NCI-H2227 (cell line): ENCODE data around the gene UQCRHL.
A peak's percentile ranks its signal among the peaks of the same experiment; 100 is the strongest.
"Not testable (repeated sequence)": the region's sequence is repeated elsewhere in the genome, so short reads cannot be mapped to it uniquely, and the experiment has no call there.

Source experiments
- DNase-seq: peaks from one replicate; lab custom pipeline; 2025; ENCODE audit not compliant: unreplicated experiment; lab: John Stamatoyannopoulos, UW

UQCRHL gene

DNA sequence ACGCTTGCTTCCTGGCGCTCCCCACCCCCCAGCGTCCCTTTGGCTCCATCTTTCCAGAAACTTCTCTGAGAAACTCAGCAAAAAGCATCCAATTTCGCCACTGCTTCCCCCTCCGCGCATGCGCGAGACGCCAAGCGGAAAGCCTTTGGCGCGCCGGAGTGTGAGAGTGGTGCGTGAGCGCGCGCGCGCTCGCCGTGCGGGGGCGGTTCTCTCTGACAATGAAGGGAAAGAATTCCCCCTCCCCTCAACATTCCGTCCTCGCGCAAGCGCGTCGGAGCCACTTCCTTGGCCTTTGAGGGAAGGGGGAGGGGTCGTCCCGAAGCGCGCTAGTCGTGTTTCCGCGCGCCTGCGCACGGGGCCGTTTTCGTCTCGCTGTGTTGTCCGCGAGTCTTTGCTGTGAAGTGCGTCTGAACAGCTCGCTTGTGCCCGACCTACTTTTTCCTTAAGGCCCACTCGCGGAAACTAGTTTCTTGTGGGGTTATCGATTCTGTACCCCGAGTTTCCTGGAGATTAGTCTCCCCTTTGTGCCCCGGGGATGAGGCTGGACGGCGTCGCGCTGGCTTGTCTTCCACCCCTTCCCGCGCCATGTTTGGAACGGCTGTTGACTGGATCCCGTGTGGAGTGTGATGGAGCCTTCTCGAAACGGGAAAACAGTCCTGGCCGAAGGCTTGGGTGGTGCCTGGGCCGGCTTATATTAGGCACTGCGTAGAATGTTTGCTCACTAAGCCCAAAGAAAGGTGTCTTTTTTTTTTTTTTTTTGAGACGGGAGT lies 28.5 kb upstream of the UQCRHL start:
- DNase-seq = peak; percentile 100

DNA sequence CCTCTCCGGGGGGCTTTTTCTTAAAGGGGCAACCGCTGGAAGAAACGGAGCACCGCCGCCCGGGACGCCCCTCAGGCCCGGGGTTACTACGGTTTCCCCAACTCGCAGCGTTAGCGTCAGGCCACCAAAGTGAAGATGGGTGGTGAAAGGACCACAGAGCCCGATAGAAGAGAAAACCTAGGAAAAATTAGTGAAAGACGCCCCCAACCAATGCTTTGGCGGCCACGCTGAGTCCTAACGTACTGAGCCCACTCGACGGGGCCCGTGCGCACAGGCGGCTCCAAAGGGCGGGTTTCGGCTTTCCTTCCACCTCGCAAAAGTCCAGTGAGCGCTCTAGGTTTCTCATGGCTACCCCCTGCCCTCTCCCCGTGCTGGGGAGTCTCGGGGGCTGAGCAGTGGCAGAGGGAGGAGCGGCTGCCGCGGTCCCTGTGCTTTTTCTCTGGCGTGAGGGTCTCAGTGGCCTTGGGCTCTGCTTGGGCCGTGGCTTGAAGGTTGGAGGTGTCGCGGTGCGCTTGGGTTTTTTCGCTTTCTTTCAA lies 27.8 kb upstream of the UQCRHL start:
- DNase-seq = peak; percentile 78

DNA sequence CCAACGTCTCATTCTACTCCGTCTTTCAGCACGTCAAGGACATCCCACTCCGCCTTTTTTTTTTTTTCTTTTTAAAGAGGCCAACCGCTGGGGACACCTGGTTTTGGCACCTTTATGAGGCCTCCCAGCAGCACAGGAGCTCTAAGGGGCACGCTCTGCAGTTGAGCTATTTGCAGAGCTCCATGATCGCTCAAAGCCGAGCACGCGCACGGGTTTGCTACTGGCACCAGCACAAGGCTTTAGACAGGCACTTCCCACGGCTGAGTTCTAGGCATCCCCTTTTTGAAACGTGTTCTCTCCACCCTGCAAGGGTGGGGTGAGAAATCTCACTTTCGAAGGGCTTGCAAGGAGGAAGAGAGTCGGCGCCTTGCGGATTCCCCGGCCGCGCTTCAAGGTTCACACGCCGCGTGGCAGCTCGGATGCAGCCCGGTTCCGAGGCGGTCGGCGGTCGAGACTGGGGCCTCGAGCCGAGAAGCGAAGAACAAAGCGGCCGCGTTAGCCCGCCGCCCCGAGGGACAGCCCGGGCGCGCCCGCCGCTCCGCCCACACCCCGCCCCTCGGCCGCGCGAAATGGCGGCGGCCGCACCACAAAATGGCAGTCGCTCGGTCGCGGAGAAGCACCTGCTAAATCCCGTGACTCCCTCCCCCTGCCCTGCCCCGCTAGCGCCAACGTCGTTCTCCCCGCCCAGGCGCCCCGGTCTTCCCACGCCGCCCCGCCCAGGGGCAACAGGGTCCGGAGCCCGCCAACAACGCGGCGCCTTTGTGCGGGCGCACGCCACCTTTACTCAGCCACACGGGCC lies 27.2 kb upstream of the UQCRHL start:
- DNase-seq = peak; percentile 94

DNA sequence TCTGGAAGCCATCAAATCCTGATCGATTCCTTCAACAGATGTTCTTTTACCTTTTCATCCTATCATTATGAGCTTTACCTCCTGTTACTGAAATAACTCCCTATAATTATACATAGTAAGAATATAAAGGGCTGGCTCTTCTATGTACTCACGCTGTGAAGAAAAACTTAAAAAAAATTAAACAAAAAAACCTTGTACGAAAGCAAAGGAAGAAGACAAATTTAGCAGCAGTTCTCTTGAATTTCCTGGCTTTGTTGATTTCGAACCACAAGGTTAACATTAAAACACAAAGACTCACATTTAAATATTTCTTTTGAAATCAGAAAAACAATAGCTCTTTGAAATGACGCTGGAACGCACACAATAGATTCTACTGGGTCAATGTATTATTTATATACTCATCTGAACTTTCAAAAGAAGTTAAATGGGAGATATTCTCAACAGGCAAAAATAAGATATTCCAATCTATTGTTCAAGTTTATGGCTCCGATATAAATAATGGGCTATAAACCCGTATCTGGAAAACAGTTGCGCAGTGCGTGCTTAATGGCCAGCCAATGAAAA lies 26.5 kb upstream of the UQCRHL start:
- DNase-seq = peak; percentile 72

DNA sequence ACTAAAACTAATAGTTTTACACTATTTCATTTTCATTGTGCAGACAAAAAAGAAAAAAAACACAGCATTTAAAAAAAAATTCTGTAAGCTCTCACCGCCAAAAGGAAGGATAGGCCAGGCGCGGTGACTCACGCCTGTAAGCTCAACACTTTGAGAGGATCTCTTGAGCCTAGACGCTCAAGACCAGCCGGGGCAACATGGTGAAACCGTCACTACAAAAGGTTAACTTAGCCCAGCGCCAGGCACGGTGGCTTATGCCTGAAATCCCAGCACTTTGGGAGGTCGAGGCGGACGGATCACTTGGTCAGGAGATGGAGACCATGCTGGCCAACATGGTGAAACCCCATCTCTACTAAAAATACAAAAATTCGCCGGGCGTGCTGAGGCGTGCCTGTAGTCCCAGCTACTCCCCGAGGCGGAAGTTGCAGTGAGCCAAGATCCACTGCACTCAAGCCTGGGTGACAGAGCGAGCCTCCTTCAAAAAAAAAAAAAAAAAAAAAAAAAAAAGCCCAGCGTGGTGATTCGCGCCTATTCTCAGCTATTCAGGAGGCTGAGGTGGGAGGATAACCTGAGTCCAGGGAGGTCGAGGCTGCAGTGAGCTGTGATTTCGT lies 25.7 kb upstream of the UQCRHL start:
- peak; percentile 81 for DNase-seq

DNA sequence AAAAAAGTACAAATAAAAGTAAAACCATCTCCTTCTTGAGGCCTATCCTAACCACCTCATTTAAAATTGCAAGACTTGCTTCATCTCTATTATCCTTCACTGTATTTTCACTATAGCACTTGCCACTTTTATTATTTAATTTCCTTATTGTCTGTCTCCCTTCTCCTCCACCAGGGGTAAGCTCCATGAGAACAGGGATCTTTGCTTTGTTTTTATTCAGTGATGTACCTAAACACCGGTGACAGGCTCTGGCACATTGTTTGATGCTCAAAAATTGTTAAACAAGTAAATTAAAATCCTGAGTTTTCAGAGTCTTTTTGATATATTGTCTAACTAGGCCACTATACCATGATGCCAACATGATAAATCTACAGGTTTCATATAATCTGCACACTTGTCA lies 22.8 kb upstream of the UQCRHL start:
- DNase-seq = no peak

DNA sequence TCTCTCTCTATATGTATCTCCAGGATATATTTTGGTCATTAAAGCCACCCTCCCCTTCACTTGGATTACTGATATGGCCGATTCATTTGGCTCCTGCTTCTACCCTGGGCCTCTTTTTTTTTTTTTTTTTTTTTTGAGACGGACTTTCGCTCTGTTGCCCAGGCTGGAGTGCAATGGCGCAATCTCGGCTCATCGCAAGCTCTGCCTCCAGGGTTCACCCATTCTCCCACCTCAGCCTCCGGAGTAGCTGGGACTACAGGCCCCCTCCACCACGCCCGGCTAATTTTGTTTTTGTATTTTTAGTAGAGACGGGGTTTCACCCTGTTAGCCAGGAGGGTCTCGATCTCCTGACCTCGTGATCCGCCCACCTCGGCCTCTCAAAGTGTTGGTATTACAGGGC lies 21.5 kb upstream of the UQCRHL start:
- not testable (repeated sequence) for DNase-seq

DNA sequence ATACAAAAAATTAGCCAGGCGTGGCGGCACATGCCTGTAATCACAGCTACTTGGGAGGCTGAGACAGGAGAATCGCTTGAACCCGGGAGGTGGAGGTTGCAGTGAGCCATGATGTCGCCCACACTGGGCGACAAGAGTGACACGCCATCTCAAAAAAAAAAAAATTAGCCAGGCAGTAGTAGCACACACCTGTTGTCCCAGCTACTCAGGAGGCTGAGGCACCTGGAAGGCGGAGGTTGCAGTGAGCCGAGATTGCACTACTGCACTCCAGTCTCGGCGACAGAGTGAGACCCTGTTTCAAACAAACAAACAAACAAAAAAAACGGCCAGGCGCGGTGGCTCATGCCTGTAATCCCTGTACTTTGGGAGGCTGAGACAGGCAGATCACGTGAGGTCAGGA lies 20.1 kb upstream of the UQCRHL start:
- DNase-seq = not testable (repeated sequence)

DNA sequence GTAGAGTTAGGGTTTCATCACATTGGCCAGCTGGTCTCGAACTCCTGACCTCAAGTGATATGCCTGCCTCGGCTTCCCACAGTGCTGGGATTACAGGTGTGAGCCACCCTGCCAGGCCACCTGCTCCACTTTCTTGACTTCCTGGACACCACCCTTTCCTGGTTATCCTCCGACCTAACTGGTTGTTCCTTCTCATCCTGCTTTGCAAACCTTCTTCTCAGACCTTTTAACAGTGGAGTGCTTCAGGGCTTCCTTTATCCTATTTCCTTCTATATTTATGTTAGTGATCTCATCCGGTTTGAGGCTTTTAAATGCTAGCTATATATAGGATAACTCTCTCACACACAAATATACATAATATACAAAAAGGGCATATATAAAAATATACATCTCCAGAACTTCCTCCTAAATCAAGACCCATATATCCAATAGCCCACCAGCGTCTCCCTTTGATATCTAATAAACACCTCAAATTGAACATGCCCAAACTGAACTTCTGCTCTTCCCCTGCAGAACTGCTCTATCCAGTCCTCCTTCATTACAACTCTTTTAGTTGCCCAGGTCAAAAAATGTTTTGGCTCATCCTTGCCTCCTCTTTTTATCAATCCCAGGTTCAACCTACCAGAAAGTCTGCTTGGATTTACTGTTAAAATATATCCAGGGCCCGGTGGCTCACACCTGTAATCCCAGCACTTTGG lies 19.5 kb upstream of the UQCRHL start:
- no peak for DNase-seq

DNA sequence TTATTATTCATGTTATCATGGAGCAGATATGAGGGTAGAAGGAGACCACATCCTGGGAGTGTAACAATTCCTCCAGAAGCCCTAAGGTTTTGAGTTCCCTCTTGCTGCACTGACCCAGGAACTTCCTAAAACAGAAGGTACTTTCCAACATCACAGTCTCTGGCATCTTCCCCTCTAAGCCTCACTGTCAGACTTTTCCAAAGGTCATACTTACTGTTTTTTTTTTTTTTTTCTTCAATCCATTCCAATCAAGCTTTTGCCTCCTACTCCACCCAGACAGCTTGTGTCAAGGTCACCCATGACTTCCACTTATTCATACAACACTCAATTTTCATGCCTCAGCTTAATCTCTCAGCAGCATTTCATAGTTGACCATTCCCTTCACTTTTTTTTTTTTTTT lies 18.4 kb upstream of the UQCRHL start:
- DNase-seq = no peak

DNA sequence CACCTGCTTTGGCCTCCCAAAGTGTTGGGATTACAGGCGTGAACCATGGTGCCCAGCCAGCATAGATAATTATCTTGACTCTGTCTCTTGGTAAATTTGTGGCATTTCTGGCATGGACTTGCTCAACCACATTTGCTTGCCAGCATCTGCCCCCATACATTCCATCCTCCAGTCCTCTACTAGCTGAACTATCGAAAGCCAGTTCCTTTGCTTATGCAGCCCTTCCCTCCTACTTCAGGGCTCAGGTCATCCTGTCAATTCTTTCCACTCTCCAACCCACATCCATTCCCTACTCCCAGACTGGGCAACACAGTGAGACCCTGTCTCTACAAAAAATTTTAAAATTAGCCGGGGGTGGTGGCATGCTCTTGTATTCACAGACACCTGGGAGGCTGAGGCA lies 13.0 kb upstream of the UQCRHL start:
- DNase-seq = no peak

DNA sequence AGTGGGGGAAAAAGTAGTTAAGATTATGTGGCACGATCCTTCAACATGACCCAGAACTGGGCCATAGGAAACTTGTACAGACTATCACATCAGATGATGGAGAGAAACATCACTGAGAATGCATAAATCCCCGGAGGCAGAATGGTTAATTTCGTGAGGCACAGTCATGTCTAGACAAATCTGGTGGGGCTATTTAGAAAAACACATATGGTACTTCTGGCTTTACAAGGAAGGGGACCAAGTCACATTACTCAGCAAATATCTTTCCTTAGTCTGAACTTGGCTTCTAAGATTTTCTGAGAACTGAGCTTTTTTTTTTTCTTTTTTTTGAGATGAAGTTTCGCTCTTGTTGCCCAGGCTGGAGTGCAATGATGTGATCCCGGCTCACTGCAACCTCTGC lies 9.2 kb upstream of the UQCRHL start:
- no peak for DNase-seq

DNA sequence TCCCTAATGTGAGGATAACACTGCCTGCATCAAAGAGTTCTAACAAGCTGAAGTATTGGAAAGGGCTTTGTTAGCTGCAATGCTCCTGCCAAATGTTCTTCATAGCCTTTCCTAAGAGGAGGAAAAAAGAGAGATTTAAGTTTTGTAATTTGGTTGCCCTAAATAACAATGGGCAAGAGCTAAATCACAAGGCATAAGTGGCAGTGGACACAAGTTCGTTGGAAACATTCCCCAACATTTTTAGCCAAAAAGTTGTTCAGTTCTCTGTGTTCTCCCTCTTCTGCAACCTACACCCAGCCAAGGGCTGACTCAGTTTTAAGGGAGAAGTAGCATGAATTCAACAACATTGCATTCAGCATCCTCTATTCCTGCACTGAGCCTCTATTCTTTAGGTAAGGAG lies 2.6 kb upstream of the UQCRHL start:
- no peak for DNase-seq

DNA sequence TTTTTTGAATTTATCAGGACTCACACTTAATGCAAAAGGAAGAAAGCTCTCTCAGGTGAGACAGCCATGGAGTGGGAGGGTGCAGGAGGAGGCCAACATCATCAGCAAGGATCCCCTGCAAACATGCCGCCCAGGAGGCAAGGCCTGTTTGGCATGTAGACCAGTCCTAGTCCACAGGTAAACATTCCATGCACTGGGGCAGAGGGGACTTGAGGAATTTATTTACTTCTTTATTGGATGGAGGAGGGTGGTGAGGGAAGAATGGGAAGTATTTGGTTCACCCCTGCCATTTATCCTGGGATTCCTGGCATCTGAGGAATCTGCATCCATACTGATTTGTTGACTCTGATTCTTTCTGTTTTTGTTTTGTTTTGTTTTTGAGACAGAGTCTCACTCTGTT lies 1.5 kb upstream of the UQCRHL start:
- no peak for DNase-seq

DNA sequence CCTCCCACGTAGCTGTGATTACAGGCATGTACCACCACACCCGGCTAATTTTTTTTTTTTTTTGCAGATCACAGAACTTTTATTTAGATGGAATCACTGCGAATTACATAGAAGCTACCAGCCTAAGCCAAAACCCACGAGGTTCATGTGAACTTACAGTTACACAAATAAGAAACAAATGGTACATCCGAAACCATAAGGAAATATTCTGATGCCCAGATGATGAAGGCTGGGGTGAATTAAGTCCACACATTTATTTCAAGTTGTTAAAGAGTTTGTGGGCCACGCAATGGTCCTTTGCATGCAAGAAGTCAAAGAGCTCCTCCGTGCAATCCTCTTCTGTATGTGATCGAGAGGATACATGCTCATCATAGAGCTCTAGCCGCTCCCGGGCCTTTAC lies 328 bp downstream of the UQCRHL start:
- DNase-seq = no peak

DNA sequence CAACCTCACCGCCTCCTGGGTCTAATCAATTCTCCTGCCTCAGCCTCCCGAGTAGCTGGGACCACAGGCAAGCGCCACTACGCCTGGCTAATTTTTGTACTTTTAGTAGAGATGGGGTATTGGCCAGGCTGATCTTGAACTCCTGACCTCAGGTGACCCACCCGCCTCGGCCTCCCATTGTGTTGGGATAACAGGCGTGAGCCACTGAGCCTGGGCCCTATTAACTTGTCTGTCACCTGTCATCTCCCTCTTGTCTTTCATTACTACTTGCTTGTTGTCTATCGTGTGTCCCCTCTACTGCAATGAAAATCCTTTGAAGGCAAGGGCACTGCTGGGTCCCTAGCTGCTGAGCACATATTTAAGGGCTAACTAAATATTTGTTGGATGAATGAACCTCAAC lies 3.4 kb downstream of the UQCRHL start:
- DNase-seq = no peak

DNA sequence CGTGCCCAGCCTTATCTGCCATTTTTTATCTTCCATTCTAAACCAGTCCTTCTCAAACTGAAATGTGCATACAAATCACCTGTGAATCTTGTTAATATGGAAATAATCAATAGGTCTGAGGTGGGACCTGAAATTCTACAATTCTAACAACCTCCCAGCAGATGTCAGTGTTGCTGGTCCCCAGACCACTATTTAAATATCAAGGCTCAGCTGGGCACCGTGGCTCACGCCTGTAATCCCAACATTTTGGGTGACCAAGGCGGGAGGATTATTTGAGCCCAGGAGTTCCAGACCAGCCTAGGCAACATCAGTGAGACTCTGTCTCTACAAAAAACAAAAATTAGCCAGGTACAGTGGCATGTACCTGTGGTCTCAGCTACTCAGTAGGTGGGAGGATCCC lies 4.1 kb downstream of the UQCRHL start:
- peak; percentile 56 for DNase-seq

DNA sequence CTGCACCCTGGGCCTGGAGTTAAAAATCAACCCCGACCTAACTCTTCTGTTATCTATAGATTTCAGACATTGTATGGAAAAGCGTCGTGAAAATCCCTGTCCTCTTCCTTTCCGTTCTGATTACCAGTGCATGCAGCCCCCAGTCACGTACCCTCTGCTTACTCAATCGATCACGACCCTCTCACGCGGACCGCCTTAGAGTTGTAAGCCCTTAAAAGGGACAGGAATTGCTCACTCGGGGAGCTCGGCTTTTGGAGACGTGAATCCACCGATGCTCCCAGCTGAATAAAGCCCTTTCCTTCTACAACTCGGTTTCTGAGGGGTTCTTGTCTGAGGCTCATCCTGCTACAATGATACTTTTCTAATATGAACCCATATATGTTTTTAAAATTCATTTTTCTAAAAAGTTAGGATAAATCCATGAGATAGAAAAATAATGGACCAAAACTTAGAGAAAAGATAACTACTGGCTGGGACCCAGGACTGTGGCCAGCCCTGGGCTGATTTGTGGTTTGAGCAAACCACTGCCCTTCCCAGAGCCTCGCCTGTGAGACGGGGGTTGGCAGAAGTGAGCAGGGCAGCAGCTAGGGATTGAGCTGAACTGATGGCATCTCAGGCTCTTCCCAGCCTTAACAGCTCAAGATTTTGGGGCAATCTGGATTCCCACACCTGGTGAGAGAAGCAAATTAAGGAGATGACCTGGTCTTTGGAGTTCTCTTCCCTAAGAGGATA lies 5.0 kb downstream of the UQCRHL start:
- DNase-seq = no peak

DNA sequence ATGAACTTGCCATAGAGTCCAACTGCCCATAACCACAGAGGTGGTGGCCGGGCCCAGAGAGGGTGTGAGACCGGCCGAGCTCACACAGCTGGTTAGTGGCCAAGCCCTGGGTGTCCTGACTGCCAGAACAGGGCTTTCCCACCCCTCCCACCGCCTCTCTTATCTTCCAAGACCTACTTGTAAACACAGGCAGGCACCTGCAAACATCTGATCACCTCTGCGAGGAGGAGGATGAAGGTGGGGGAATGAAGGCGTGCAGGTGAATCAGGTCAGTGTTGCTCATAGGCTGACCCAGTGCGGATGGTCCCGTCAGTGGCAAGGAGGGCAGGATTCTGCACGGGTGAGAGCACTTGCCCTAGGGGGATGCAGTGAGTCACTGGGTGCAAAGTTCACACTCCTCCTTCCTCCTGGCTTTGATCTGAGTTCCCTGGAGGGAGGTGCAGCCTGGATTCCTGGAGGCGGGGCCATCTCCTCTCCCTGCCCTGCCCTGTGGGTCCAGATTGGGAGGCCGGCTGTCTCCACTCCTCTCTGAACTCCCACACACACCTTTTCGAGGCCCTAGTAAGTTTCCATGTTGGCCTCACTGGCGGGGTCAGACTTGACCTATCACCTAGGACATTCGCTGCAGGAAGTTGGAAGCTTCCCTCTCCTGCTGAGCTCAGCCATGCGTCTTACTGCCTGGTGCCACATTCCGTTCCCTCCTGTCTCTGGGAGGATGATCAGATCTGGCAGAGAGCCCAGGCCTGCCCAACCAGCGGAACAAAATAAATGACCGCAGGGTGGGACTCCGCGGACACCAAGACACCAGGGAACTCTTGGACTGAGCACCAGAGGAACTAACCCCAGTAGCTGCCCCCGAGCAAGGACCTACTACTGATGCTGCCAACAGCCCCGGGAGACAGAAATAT lies 7.3 kb downstream of the UQCRHL start:
- peak; percentile 46 for DNase-seq
